DND-41 (cell line): ENCODE measurements around the gene BMP8B.

Source experiments
- ATAC-seq: fragments of 200-7000 bp; cut with Tn5 transposase; 3 replicates; pipeline ENCODE4 v1.9.1; 2021; ENCODE audit warnings: low read depth; ENCODE audit not compliant: insufficient read depth
- DNase-seq: peaks from one replicate; pipeline ENCODE4 v3.0.0-alpha.2; 2020
- H2AFZ ChIP-seq: 2 replicates; pipeline ENCODE4 v1.6.0; 2012; ENCODE audit warnings: low read depth, low read length
- H3K27ac ChIP-seq: 2 replicates; pipeline ENCODE4 v1.5.1; 2012; ENCODE audit warnings: low read length, inconsistent platforms
- H3K27me3 ChIP-seq: fragments of 200-600 bp; sonication (generic); 2 replicates; pipeline ENCODE4 v1.6.0; 2012; ENCODE audit warnings: low read length, mild to moderate bottlenecking, inconsistent platforms; ENCODE audit not compliant: insufficient read depth, poor library complexity
- H3K36me3 ChIP-seq: 2 replicates; pipeline ENCODE4 v1.5.1; 2012; ENCODE audit warnings: low read length, inconsistent platforms; ENCODE audit not compliant: insufficient read depth
- H3K4me1 ChIP-seq: 2 replicates; pipeline ENCODE4 v1.5.1; 2012; ENCODE audit warnings: mild to moderate bottlenecking, low read length; ENCODE audit not compliant: insufficient read depth
- H3K4me2 ChIP-seq: 2 replicates; pipeline ENCODE4 v1.6.0; 2012; ENCODE audit warnings: mild to moderate bottlenecking, moderate library complexity, low read length, inconsistent platforms; ENCODE audit not compliant: insufficient read depth
- H3K4me3 ChIP-seq, 2 experiments: fragments of 200-600 bp in 1 of 2; shearing (Covaris generic) in 1 of 2; 2 replicates each; pipeline ENCODE4 v1.5.1; 2012 to 2016; ENCODE audit warnings: inconsistent platforms in 2 of 2, low read length in 2 of 2, mild to moderate bottlenecking in 2 of 2, low read depth in 1 of 2, moderate library complexity in 1 of 2
- H3K79me2 ChIP-seq: 2 replicates; pipeline ENCODE4 v1.6.0; 2012; ENCODE audit warnings: low read length, inconsistent platforms; ENCODE audit not compliant: insufficient read depth
- H3K9ac ChIP-seq: 2 replicates; pipeline ENCODE4 v1.6.0; 2012; ENCODE audit warnings: low read depth, mild to moderate bottlenecking, inconsistent platforms, low read length, moderate library complexity
- H3K9me3 ChIP-seq: 2 replicates; pipeline ENCODE4 v1.5.1; 2012; ENCODE audit warnings: low read length, moderate library complexity, mild to moderate bottlenecking, inconsistent platforms; ENCODE audit not compliant: insufficient read depth, severe bottlenecking
- H4K20me1 ChIP-seq: 2 replicates; pipeline ENCODE4 v1.6.0; 2012; ENCODE audit warnings: low read length; ENCODE audit not compliant: insufficient read depth
- EZH2 ChIP-seq: IDR thresholded peaks from 3 replicates; pipeline ENCODE4 v1.6.1; 2012; ENCODE audit warnings: borderline replicate concordance, low read depth, mild to moderate bottlenecking, moderate library complexity, low read length, inconsistent platforms; ENCODE audit not compliant: severe bottlenecking
- TF ChIP-seq, protein P1 (sequence below): IDR thresholded peaks from 2 replicates; pipeline ENCODE4 v1.5.1; 2012; ENCODE audit warnings: borderline replicate concordance, low read length, moderate library complexity, mild to moderate bottlenecking; ENCODE audit not compliant: poor library complexity, severe bottlenecking; ENCODE audit errors: extremely low read depth

The BMP8B gene

DNA sequence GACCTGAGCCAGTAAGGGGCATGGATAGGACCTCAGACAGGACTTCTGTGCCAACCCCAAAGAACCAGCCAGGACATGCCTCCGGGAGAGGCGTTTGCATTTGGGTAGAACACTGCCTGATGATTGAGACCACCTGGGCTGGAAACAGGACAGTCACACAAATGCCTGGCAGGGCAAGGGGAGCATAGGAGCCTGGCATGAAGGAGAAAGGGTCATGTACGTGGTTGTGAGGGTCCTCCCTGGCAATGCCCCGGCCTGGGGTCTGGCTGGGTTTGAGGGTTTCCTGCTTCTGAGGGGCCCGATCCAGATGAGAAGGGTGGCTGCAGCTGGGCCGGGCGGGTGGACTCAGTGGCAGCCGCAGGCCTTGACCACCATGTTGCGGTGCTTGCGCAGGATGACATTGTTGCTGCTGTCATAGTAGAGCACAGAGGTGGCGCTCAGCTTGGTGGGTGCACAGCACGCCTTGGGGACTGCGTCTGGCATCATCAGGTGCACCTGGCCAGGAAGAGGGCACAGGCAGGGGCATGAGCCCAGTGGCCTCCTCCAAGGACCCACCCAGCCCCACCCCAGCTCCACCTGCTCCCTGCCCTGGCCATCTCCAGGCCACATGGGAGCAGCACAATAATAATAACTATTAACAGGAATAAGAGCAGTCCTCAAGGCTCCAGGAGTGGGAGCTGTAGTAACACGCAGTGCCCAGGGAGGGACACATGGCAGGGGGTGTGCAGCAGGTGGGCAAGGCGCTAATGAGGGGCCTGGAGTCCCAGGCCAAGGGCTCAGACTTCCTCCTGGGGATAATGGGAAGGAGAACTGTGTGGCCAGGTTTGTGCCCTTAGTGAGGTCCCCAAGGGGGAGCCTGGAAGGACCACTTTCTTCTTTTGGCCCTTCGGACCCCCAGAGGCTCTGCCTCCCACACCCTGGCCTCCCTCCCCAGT lies 28.3 kb downstream of the BMP8B start:
- Histone ChIP-seq H3K9ac (no peak overlapping the region), H2AFZ (no peak overlapping the region), H4K20me1 (0 out of 2 replicates have a peak, but pooled peaks cover 4% of the 10 kb centered on the region), H3K36me3 (peaks cover 7% of the 10 kb centered on the region; the same call in 1 of the 2 replicates), H3K27me3 (no peaks in the 10 kb centered on the region), H3K9me3 (no peaks in the 10 kb centered on the region), H3K27ac (no peak overlapping the region), H3K4me2 (no peak overlapping the region), H3K79me2 (no peaks in the 10 kb centered on the region), H3K4me1 (no peaks in the 10 kb centered on the region), H3K4me3 (no peak overlapping the region)
- TF ChIP-seq, protein P1, sequence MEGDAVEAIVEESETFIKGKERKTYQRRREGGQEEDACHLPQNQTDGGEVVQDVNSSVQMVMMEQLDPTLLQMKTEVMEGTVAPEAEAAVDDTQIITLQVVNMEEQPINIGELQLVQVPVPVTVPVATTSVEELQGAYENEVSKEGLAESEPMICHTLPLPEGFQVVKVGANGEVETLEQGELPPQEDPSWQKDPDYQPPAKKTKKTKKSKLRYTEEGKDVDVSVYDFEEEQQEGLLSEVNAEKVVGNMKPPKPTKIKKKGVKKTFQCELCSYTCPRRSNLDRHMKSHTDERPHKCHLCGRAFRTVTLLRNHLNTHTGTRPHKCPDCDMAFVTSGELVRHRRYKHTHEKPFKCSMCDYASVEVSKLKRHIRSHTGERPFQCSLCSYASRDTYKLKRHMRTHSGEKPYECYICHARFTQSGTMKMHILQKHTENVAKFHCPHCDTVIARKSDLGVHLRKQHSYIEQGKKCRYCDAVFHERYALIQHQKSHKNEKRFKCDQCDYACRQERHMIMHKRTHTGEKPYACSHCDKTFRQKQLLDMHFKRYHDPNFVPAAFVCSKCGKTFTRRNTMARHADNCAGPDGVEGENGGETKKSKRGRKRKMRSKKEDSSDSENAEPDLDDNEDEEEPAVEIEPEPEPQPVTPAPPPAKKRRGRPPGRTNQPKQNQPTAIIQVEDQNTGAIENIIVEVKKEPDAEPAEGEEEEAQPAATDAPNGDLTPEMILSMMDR, result no peak
- no peak for TF ChIP-seq EZH2
- no peak for ATAC-seq
- no peak for DNase-seq

DNA sequence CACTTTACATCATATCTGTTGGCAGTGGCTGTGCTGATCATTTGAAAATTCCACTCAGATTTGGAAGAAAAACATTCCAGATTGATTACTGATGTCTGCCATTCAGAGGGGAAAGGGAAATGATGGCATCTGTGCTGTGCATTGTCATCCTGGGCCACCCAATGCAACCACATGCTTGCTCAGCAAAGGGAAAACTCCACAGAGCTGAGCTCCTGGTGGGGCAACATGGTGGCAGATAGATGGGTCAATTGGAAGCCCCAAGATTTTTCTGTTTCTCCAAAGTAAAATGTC lies 29.3 kb downstream of the BMP8B start:
- peaks cover 10% of the 10 kb centered on the region; the same call in 1 of the 2 replicates for H3K36me3 ChIP-seq
- H3K27ac ChIP-seq, result no peak overlapping the region
- no peaks in the 10 kb centered on the region for H3K9me3 ChIP-seq
- ATAC-seq, result no peak
- H3K4me1 ChIP-seq, result no peaks in the 10 kb centered on the region
- H4K20me1 ChIP-seq, result 0 out of 2 replicates have a peak, but pooled peaks cover 4% of the 10 kb centered on the region
- no peak overlapping the region for H3K9ac ChIP-seq
- DNase-seq, result no peak
- no peak overlapping the region for H3K4me2 ChIP-seq
- TF ChIP-seq, protein P1, result no peak
- TF ChIP-seq EZH2, result no peak
- no peak overlapping the region for H3K4me3 ChIP-seq
- H2AFZ ChIP-seq, result no peak overlapping the region
- no peaks in the 10 kb centered on the region for H3K27me3 ChIP-seq
- H3K79me2 ChIP-seq, result no peaks in the 10 kb centered on the region

GRCh38 chr1:39758556-39759435 lies 29.9 kb downstream of the BMP8B start:
- no peak overlapping the region for H3K4me2 ChIP-seq
- no peaks in the 10 kb centered on the region for H3K27me3 ChIP-seq
- H4K20me1 ChIP-seq, result 0 out of 2 replicates have a peak, but pooled peaks cover 4% of the 10 kb centered on the region
- H3K9ac ChIP-seq, result no peak overlapping the region
- no peaks in the 10 kb centered on the region for H3K4me1 ChIP-seq
- no peak overlapping the region for H2AFZ ChIP-seq
- H3K27ac ChIP-seq, result no peak overlapping the region
- ATAC-seq, result no peak
- H3K36me3 ChIP-seq, result peaks cover 13% of the 10 kb centered on the region; the same call in 1 of the 2 replicates
- no peaks in the 10 kb centered on the region for H3K9me3 ChIP-seq
- H3K79me2 ChIP-seq, result no peaks in the 10 kb centered on the region
- no peak overlapping the region for H3K4me3 ChIP-seq
- no peak for DNase-seq
- no peak for TF ChIP-seq EZH2
- TF ChIP-seq, protein P1, result no peak
